K562 (cell line): Measurements from ENCODE around the gene GRIK2. TPM values are rescaled to one million over a fixed set of nuclear protein-coding genes. Genes with fewer than 3 reads are reported as not detected.

Experiments
- ATF1 ChIP-seq, 2 experiments: fragments of 450-650 bp in 1 of 2; IDR thresholded peaks; 2 replicates each; pipeline ENCODE4 v1.6.1; 2016; ENCODE audit warnings: missing compliant biosample characterization in 1 of 2, missing genetic modification characterization in 1 of 2
- CHAMP1 ChIP-seq: fragments of 450-650 bp; IDR thresholded peaks from 2 replicates; pipeline ENCODE4 v1.6.1; 2016; ENCODE audit warnings: mild to moderate bottlenecking
- FOXP1 ChIP-seq: sonication (generic); formaldehyde crosslinking; IDR thresholded peaks from 2 replicates; pipeline ENCODE4 v1.8.0; 2022; ENCODE audit warnings: mild to moderate bottlenecking, missing genetic modification reagents
- MAFG ChIP-seq: fragments of 450-650 bp; conservative IDR thresholded peaks from 2 replicates; pipeline ENCODE4 v1.6.1; 2016; ENCODE audit warnings: missing genetic modification characterization, missing compliant biosample characterization
- MAX ChIP-seq: sonication (generic); formaldehyde crosslinking; IDR thresholded peaks from 2 replicates; pipeline ENCODE4 v1.9.0; 2022; ENCODE audit warnings: mild to moderate bottlenecking, missing genetic modification reagents
- MNT ChIP-seq, 2 experiments: fragments of 450-650 bp; conservative IDR thresholded peaks; 2 replicates each; pipeline ENCODE4 v1.6.1; 2017; ENCODE audit warnings: mild to moderate bottlenecking in 2 of 2, moderate library complexity in 2 of 2
- RNF219 ChIP-seq: fragments of 250-450 bp; sonication (Bioruptor Pico); IDR thresholded peaks from 2 replicates; pipeline ENCODE4 v1.5.0; 2022; ENCODE audit warnings: mild to moderate bottlenecking
- ZFP1 ChIP-seq: fragments of 450-650 bp; formaldehyde crosslinking; IDR thresholded peaks from 2 replicates; pipeline ENCODE4 v1.4.0; 2020; ENCODE audit warnings: mild to moderate bottlenecking, mixed read lengths
- ZKSCAN3 ChIP-seq: fragments of 250-450 bp; sonication (Bioruptor Pico); IDR thresholded peaks from 2 replicates; pipeline ENCODE4 v1.4.0; 2020
- ZNF124 ChIP-seq: sonication (generic); formaldehyde crosslinking; IDR thresholded peaks from 2 replicates; pipeline ENCODE4 v1.8.1; 2022; ENCODE audit warnings: missing genetic modification reagents
- ZNF253 ChIP-seq: fragments of 250-450 bp; sonication (Bioruptor Pico); conservative IDR thresholded peaks from 2 replicates; pipeline ENCODE4 v1.6.1; 2021; ENCODE audit warnings: mild to moderate bottlenecking
- ZNF316 ChIP-seq: fragments of 450-650 bp; IDR thresholded peaks from 2 replicates; pipeline ENCODE4 v1.6.1; 2016
- ZNF57 ChIP-seq: fragments of 450-650 bp; formaldehyde crosslinking; IDR thresholded peaks from 2 replicates; pipeline ENCODE4 v1.4.0; 2020; ENCODE audit warnings: mild to moderate bottlenecking, moderate library complexity
- polyA plus RNA-seq, 8 experiments: library from polyadenylated mRNA; depleted of rRNA in 4 of 8; stranded (reverse) in 5 of 8; unstranded in 3 of 8; fragments of >200 nt; fragmentation: Nextera tagmentation in 2 of 8; fragmentation: Illumina TruSeq in 1 of 8; extraction: Ambion mirVana in 2 of 8; extraction: Trizol in 1 of 8; gene quantifications; 2 replicates each; pipeline versions ENCODE4 v1.2.1 to v1.2.3, GENCODE V29; 2011 to 2014; ENCODE audit warnings: inconsistent platforms in 1 of 8, missing spikeins in 1 of 8
- total RNA-seq, 7 experiments: library from RNA; depleted of rRNA in 6 of 7; stranded (reverse); fragments of >200 nt in 6 of 7; fragmentation: Illumina TruSeq in 2 of 7; extraction: Trizol in 2 of 7; gene quantifications; 2 replicates each; pipeline versions ENCODE4 v1.2.1 to v1.2.3, GENCODE V29; 2011 to 2021; ENCODE audit warnings: low replicate concordance in 1 of 7

The GRIK2 gene
- total and polyA plus RNA-seq, 9 of the 15 experiments (the other 6 are each of a cell fraction or from before 2014, with no cell fraction given) = not detected

- TF ChIP-seq ZNF316 = no peak
- no peak for TF ChIP-seq ZKSCAN3 (CRISPR knock-in tag)
- TF ChIP-seq ZNF57 (CRISPR knock-in tag) = no peak
- TF ChIP-seq MAFG (tag) = no peak
- TF ChIP-seq CHAMP1 = no peak
- no peak for TF ChIP-seq MAX (CRISPR knock-in tag)
- no peak for TF ChIP-seq RNF219 (CRISPR knock-in tag)
- no peak for TF ChIP-seq FOXP1 (CRISPR knock-in tag)
- TF ChIP-seq MNT (conservative IDR thresholded peaks at IDR 0.05) = no peak
- TF ChIP-seq ZFP1 (CRISPR knock-in tag) = no peak
- TF ChIP-seq ATF1 (CRISPR knock-in tag; IDR thresholded peaks at IDR 0.05) = no peak
- no peak for TF ChIP-seq ATF1 (tag; IDR thresholded peaks at IDR 0.05)
- no peak for TF ChIP-seq ZNF124 (CRISPR knock-in tag)
- no peak for TF ChIP-seq ZNF253
- TF ChIP-seq, all 486 proteins: peak for 0
These were observed 633.1 kb downstream of the GRIK2 start (continued) for GRCh38 chr6:102026649-102027048.
